GM21381 (cell line): ENCODE results near the gene TGFBR2.
A peak's percentile ranks its signal among the peaks of the same experiment; 100 is the strongest.
"Not testable (repeated sequence)": the region's sequence is repeated elsewhere in the genome, so short reads cannot be mapped to it uniquely, and the experiment has no call there.

Source experiments
- ATAC-seq: cut with Tn5 transposase; IDR thresholded peaks from one replicate; pipeline ENCODE4 v1.9.1; 2021; ENCODE audit warnings: mild to moderate bottlenecking, moderate library complexity; ENCODE audit not compliant: unreplicated experiment

TGFBR2 gene

DNA sequence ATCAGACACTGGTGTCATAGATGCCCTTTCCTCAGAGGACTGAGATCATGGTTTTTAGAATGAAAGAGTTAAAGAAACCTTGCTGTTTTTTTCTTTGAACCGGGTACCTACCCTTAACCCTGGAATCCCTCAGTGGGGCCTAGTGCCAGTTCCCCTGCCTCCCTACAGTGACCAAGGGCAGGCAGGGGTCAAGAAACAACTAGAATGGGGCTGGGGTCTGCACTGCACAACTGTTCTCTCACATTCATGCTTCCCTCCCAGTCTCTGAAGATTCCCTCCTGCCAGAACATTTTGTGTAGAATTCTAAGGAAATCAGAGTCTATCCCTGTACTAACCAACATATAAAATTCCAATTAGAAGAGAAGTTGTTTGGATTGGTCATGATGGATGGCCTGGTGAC is 47.9 kb downstream of the TGFBR2 start:
- no peak for ATAC-seq

DNA sequence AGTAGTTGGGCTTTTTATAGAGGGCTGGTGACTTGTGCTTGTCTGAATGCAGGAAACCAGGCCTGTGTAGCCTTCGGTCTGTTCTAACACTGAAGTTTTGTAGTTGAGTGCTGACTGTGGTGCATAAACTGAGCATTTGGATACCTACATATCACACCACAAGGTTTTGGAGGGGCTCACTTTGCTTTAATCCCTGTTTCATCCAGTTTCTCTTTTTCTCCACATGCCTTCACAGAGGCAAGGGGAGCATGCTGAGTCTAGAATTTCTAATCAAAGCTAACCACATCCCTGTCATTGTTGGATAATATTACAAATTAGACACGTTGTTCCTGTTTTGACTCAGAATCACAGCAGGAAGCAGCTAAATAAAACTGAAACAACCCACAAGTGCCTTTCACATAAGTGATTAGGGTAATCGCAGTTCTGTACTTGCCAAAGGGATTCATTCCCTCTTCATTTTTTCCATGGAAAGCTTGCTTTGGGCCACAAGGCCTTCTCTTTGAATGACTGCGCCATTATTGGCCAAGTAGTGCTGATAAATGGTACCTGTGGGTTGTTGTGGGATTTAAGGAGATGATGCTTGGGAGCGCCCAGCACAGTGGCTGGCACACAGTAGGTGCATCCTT is 48.9 kb downstream of the TGFBR2 start:
- ATAC-seq, result peak; percentile 35

DNA sequence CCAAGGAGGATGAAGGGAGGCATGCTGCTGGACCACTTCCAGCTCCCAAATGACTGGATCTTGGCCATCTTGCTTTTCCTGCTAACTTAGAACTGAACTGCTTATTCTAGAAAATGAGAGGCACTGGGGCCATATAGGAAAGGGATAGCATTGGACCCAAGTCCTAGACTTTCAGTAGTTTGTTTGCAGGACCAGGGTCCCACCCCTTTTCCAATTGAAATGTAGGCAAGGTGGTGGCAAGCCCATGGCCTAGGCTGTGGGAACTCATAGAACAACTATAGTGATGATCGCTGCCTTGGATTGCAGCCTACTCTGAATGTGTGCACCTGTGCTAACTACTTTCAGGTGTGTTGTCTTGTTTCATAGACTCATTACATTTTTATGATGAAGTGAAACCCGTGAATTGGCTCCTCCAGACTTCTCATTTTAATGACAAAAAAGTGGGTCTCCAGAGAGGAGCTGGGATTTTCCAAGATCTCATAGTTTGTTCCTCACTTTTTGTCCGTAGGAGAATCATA is 50.3 kb downstream of the TGFBR2 start:
- ATAC-seq, result no peak

DNA sequence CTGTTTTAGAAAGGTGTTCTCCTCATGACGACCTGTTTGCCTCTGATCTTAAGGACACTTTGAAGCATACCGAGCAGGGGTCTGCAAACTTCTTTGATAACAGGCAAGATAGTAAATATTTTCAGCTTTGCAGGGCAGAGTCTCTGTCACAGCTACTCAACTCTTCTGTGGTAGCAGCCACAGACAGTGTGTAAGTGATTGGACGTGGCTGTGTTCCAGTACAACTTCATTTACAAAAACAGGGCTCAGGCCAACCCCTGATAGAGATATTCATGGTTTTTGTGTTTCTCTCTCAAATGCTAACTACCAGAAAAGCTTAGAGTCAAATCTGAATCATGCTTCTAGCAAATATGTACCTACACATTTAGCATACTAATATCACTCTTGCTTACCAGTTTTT is 51.5 kb downstream of the TGFBR2 start:
- ATAC-seq, result peak; percentile 28

DNA sequence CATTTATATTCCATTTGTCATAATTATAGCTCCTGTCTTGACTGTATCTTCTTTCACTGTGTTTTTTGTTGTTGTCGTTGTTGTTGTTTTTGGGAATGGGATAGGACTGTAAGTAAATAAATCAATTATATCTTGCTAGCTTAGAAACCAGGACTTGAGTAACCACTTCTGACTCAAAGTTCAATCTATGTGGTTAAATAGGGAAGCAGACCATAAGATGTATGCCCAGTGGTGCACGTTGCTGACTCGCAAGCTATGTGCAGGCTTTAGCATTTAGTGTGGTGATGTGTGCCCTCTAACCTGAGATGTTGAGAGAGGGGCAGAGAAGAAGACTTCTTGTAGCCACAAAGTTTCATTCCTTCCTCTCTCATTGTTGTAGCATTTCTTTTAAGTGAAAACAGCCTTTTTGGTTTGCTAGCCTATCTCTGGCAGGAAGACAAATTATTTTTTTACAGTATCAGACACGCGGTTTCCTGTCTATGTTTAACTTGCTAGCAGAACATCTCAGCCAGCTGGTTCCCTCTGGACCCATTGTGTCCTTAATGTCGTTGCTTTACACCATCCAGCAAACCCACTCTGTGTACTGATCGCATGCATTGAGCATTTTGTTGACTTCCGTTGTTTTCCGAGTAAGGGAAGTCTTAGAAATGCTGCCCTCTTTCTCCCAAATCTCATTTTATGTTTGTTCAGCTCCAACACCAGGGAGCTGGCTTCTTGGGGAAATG is 52.1 kb downstream of the TGFBR2 start:
- ATAC-seq, result peak; percentile 85

DNA sequence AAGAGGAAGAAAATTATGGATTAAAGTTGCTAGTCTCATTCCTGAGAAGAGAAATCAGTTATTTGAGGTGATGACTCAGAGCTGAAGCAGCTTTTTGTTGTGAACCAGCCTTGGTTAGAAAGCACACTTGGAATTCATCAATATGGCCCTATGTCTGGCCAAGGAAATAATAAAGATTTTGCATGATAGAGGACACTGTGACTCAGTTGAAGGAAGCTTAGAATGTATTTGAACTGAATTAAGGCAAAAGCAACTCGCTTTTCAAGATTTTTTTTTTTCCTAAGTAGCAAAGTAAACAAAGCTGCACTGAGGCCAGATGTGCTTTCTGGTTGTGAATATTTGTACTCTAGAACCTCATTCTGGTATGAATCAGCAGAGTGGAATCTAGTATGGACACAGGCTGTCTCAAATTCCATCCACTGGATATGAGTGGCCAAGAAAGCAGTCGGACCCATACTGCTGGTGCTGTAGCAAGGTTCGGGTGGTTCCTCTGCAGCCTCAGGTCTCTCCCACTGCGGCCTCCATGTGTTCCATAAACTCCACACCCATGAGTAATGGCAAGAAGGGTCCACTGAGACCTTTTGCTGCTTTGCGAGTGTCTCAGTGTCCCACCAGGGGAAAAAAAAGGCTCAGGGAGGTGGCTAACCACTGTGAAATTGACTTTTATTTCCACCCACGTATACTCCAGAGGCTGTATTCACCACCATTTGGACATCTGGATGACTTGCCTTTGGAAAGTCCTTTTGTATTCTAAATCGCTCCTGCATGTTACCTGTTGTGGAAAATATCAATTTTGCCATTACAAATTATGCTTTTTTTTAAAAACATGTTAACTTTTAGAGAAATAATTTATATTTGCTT is 53.1 kb downstream of the TGFBR2 start:
- ATAC-seq, result no peak

DNA sequence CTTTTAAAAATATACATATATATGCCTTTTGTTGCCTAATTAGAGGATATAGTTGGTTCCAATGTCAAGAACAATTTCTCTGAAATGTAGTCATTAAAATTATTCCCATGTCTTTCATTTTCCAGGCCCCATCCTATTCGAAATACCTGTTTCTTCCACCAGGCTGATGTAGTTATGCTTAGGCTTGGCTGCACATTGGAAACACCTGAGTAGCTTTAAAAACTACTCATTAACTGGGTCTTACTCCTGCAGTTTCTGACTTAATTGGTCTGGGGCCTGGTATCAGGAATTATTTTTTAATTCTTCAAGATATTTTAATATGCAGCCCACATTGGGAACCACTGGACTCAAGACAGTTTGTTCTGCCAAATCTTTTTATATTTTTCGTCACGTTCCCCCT is 53.7 kb downstream of the TGFBR2 start:
- no peak for ATAC-seq

DNA sequence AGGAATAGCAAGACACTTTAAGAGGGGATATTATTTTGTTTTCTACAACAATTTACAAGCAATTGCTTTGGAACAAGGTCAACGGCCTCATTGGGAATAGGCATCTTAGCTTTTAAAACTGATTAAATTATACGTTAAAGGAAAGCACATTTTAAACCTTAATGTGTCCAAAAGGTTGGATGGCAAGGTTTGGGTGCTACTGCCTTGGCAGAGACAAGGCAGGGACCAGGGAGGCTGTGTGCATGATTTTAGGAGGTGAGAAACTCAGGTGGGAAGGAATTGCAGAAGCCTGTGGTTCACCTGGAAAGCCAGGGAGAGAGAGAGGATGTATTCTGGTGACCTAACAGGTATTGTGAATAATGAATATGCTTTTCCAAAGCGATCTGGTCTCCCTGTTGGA is 54.3 kb downstream of the TGFBR2 start:
- ATAC-seq, result no peak

DNA sequence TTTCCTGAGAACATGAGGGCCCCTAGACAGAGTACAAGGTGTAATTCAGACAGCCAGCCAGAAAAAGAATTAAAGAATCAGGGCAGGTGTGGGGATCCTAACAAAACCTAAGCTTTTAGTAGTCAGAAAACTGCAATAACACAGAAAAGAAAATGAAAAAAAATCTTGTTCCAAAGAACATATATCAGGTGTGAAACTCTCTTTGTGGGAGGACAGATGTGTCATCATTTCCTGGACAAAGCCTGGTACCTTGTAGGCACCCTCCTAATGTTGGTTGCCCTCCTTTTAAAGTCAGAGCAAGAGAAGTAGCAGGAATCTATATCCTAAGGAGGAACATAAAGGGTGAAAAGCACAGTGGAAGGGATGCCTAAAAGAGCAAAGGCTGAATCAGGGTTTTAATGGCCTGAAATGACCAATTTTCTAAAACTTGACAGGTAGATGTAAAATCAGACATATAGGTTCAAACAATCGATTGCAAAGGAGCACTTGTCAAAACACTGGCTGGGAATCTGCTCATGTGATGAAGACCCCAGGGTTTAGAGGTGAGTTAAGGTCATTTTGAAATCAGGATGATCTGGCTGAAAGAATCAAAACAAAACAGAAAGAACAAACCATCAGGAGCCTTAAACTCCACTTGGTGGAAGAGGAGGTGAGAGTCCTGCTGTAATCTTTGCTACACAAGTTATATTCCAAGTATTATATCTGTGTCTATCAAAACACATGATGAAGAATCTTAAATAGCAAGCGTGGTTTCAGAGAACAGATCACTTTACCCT is 54.9 kb downstream of the TGFBR2 start:
- no peak for ATAC-seq

DNA sequence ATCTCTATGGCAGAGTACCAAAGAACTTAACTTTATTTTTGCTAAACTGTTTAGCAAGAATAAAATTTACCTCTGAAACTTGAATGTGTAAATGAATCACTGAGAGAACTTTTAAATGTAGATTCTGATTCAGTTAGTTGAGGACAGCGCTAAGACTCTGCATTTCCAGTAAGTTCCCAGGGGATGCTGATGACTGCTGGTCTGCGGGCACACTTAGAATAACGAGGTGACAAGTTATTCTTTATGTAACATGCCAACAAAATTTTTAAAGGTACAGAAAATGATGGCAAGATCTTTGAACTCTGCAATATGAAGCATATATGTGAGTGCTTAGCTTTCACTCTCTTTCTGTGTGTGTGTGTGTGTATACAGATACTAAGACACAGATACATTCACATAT is 56.4 kb downstream of the TGFBR2 start:
- ATAC-seq, result no peak

DNA sequence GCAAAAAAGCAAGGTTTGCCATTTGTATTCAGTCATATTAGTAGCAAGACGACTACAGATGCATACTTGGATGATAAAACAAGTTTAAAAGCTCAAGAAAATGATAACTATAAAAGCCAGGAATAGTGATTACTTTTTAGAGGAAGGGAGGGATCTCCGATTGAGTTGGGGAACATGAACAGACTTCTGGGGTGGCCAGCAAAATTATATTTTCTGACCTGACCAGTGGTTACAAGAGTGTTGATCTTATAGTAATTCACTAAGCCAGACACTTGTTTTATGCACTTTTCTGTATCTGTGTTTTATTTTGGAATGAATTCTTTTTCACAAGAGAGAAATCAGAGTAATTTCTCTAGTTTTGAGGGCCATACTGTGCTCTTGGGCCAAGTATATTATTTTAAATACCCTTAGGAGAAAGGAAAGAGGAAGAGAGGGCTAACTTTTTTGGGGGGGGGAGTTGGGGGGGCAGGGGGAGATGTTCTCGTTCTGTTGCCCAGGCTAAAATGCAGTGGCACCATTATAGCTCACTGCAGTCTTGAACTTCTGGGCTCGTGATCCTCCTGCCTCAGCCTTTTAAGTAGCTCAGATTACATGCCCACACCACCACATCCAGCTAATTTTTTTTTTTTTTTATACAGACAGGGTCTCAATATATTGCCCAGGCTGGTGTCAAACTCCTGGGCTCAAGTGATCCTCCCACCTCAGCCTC is 57.3 kb downstream of the TGFBR2 start:
- ATAC-seq, result no peak

DNA sequence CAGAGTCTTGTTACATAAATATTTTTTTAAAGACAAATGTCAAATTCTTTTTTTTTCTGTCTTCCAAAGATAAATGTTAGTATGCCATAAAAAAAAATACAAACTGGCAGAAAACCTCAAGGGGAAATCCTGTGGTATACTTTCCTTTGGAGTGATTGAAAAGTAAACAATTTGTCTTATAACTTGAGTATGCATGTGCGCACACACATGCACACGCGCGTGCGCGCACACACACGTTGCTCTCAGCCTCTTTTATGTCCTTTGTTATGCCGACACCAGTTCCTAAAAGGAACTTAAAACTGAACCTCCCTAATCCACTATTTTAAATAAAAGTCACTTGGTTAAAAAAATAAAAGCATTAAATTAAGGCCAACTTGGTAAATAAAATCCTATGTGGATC is 58.1 kb downstream of the TGFBR2 start:
- no peak for ATAC-seq

DNA sequence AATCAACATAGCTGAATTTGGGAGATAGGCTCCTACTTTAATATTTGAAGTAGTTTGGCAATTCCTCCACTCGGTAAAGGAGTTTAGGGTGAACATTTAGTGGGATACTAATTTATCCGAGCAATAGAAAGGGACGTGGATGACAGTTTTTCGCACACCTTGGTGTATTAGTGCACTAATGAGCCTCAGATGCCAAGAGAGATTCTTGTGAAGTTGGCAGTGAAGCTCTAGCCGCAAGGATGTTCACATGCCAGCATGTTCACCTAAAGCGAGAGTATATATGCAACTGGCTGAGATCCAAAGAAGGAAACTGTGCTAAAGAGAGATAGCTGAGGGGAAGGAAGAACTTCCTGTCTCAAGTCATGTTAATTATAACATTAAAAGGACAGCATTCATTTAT is 58.5 kb downstream of the TGFBR2 start:
- ATAC-seq, result no peak

DNA sequence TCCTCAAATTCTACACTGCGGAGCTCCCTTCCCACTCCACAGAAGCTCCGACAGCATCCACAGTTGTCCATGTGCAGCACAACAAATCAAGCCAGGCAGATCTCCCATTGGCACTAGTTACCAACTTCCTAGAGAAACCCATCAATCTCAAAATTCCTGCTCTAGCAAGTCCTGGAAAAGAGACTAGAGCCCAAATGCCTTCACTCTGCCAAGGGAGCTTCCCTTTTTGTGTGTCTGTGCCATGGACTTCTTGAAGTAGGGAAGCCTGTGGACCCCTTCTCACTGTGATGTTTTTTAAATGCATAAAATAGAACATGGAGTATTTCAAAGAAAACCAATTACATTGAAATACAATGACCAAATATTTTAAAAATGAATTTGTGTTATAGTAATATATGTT is 59.1 kb downstream of the TGFBR2 start:
- no peak for ATAC-seq

DNA sequence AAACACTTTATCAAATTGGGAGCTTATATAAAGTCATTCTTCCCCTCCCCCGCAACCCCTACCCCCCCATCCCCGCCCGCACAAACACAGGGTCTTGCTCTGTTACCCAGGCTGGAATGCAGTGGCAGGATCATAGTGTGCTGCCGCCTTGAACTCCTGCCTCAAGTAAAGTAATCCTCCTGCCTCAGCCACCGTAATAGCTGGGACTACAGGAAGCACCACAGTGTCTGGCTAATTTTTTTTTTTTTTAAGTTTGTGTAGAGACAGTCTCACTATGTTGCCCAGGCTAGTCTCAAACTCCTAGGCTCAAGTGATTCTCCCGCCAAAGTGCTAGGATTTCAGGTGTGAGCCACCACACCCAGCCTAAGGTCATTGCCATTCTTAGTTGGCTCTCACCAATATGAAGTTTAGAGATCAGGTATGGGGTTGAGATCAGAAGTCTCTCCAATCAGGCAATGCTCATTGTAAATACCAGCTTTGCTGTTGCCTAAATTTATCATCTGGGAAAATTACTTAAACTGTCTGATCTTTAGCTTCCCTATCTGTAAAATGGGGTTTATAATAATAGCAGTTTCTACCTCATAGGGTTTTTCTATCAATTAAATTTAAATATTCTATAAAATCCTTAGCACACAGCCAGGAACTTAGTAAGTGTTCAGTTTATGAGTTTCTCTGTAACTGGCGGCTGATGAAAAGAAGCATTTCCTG is 60.3 kb downstream of the TGFBR2 start:
- no peak for ATAC-seq

DNA sequence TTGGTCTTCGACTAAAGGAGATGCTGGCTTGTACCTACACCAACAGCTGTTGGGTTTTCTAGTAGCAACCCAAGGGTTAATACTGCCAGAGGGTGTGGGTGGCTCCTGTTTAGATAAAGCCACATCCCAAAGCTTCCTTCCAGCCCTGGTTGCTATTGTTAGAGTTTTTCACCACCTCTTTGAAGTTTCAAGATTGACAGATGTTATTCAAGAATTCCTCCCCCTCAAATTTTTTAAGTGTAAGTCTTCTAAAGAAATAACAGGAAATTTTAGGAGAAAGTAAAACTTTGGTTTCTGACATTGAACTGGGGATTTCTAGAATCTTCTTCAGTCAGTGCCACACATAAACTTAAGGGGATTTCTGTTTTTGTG is 60.9 kb downstream of the TGFBR2 start:
- ATAC-seq, result no peak

DNA sequence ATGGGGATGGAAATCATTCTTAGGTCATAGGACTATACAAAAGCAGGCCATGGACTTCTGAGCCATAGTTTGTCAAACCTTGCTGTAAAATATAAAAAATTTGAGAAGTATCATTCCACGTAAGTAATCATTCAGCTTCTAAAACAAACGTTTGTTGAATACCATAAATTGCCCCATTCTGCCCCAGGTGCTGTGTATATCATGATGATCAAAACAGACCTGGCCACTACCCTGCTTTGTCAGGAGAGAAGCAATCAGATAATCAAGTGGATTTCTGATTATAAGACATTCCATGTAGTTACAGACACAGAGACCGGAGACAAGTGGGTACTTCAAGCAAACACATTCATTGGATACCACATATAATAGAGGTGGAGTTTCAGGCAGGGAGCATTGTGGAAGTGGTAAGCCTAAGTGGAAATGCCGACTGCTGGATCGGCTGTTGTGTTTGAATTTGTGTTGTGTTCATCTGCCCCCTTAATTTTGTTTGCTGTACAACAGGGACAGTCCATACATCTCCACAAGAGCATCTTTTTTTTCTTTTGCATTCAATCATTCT is 61.7 kb downstream of the TGFBR2 start:
- ATAC-seq, result no peak

DNA sequence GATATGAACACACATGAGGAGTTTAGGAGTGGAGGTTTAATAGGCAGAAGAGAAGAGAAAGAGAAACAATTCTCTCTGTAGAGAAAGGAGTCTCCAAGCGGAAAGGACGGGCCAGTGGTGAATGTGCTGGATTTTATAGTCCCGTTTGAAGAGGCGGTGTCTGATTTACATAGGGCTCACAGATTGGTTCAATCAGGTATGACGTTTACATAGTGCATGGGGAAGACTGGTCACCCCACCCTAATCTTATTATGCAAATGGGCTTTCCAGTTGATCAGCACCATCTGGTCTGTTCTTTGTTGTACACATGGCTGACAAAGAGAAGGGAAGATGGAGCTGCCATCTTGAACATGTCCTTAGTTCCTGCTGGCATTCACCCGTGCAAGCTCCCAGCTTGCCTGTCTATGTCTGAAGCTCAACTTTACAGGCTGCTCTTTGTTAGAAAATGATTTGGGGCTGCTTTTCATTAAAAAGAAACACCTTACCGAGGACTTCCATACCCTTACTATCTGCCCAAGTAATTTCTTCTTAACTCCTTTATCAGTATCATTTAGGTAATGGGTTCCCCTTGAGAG is 63.0 kb downstream of the TGFBR2 start:
- ATAC-seq, result not testable (repeated sequence)

DNA sequence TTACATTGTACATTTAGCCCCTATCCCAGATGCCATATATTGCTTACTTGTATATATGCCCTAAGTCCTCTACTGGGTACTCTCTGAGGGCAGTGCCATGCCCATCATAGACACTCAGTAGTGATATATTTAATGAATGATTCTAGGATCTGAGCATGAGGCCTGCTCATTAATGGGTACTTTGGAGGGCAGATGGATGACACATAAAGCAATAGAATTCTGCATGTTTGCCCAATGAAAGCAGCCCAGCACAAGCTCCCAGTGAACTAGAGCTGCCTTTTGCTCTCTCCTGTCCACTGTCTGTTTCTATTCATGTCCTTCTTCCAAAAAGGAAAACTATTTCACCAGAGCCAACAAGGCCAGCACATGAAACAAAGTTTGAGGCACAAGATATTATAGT is 63.9 kb downstream of the TGFBR2 start:
- no peak for ATAC-seq
